H1 (cell line): ENCODE measurements around the gene FZD4. TPM values are rescaled to one million over a fixed set of nuclear protein-coding genes. Genes with fewer than 3 reads are reported as not detected.

Experiments
- CTCF ChIA-PET: fragments of 300-600 bp; sonication (Branson Sonifier 250); formaldehyde crosslinking; loops from one replicate; lab custom pipeline; 2021; ENCODE audit not compliant: partially characterized antibody; lab: Charles Lee
- POLR2A ChIA-PET: fragments of 300-600 bp; sonication (Branson Sonifier 250); formaldehyde crosslinking; loops from one replicate; lab custom pipeline; 2021; ENCODE audit warnings: inconsistent platforms; ENCODE audit not compliant: partially characterized antibody; lab: Charles Lee
- DNase-seq, 2 experiments: peaks; one replicate each; pipeline versions ENCODE4 v3.0.0 to v3.0.0-alpha.2; 2010 to 2022; ENCODE audit warnings: low spot score in 2 of 2, low read depth in 1 of 2, mixed read lengths in 1 of 2
- FAIRE-seq: peaks from 2 replicates; lab custom pipeline; 2011; peaks lifted over from hg19 to GRCh38; lab: Jason Lieb, UNC
- H2AFZ ChIP-seq: 2 replicates; pipeline ENCODE4 v1.8.1; 2012; ENCODE audit warnings: low read length, inconsistent platforms
- H2AK5ac ChIP-seq: 2 replicates; pipeline ENCODE4 v1.6.1; 2013; ENCODE audit warnings: low read depth, low read length
- H2BK120ac ChIP-seq: replicated peaks from 2 replicates; pipeline ENCODE3; 2013; ENCODE audit warnings: low read depth, low read length, inconsistent platforms
- H2BK12ac ChIP-seq: 2 replicates; pipeline ENCODE4 v1.6.1; 2013; ENCODE audit warnings: low read depth, low read length
- H2BK15ac ChIP-seq: 2 replicates; pipeline ENCODE4 v1.6.1; 2013; ENCODE audit warnings: low read length
- H2BK20ac ChIP-seq: 2 replicates; pipeline ENCODE4 v1.6.1; 2013; ENCODE audit warnings: low read length
- H2BK5ac ChIP-seq: 2 replicates; pipeline ENCODE4 v1.6.1; 2013; ENCODE audit warnings: low read depth, low read length
- H3K14ac ChIP-seq: 2 replicates; pipeline ENCODE4 v1.6.1; 2013; ENCODE audit warnings: inconsistent platforms; ENCODE audit not compliant: insufficient read length
- H3K18ac ChIP-seq: 2 replicates; pipeline ENCODE4 v1.6.1; 2013; ENCODE audit warnings: low read length; ENCODE audit errors: extremely low read depth
- H3K23ac ChIP-seq: 2 replicates; pipeline ENCODE4 v1.6.1; 2013; ENCODE audit warnings: inconsistent platforms; ENCODE audit not compliant: insufficient read length
- H3K23me2 ChIP-seq: 2 replicates; pipeline ENCODE4 v1.6.1; 2013; ENCODE audit warnings: low read depth, low read length
- H3K27ac ChIP-seq: 2 replicates; pipeline ENCODE4 v1.6.1; 2011; ENCODE audit warnings: low read depth, low read length, inconsistent platforms
- H3K27me3 ChIP-seq, 4 experiments: replicated peaks in 1 of 4; 1 replicate in 1 of 4; 2 replicates in 3 of 4; pipeline versions ENCODE4 v1.6.1 to v1.8.1; 2011 to 2013; ENCODE audit warnings: low read length in 3 of 4, mild to moderate bottlenecking in 3 of 4, inconsistent platforms in 2 of 4, mixed read lengths in 2 of 4, moderate library complexity in 1 of 4; ENCODE audit not compliant: control insufficient read depth in 3 of 4, insufficient read depth in 3 of 4; ENCODE audit errors: extremely low read depth in 1 of 4
- H3K36me3 ChIP-seq, 4 experiments: 2 replicates each; pipeline versions ENCODE4 v1.6.1 to v1.8.1; 2011 to 2013; ENCODE audit warnings: mild to moderate bottlenecking in 4 of 4, low read length in 3 of 4, moderate library complexity in 2 of 4, control low read depth in 1 of 4, inconsistent platforms in 1 of 4; ENCODE audit not compliant: insufficient read depth in 4 of 4, control insufficient read depth in 2 of 4
- H3K4ac ChIP-seq: replicated peaks from 2 replicates; pipeline ENCODE3; 2013; ENCODE audit warnings: low read length, low read depth, mixed read lengths, inconsistent platforms; ENCODE audit not compliant: insufficient read length
- H3K4me1 ChIP-seq, 4 experiments: replicated peaks in 1 of 4; 1 replicate in 1 of 4; 2 replicates in 3 of 4; pipeline versions ENCODE4 v1.6.1 to v1.8.1; 2011 to 2013; ENCODE audit warnings: low read length in 3 of 4, inconsistent platforms in 2 of 4, mixed read lengths in 1 of 4; ENCODE audit not compliant: insufficient read depth in 4 of 4, control insufficient read depth in 3 of 4
- H3K4me2 ChIP-seq, 2 experiments: 2 replicates each; pipeline versions ENCODE4 v1.6.1 to v1.8.1; 2011 to 2013; ENCODE audit warnings: low read depth in 2 of 2, low read length in 2 of 2, control low read depth in 1 of 2, inconsistent platforms in 1 of 2, mild to moderate bottlenecking in 1 of 2; ENCODE audit not compliant: insufficient read depth in 1 of 2
- H3K4me3 ChIP-seq, 4 experiments: fragments of 200-600, 300-600 bp in 1 of 4; sonication (generic), shearing (Covaris generic), sonication (Bioruptor Twin) in 1 of 4; 2 replicates each; pipeline versions ENCODE4 v1.5.1 to v1.8.1; 2011 to 2016; ENCODE audit warnings: low read length in 4 of 4, low read depth in 3 of 4, control low read depth in 2 of 4, inconsistent platforms in 2 of 4, mild to moderate bottlenecking in 2 of 4, mixed read lengths in 1 of 4, moderate library complexity in 1 of 4; ENCODE audit not compliant: insufficient read depth in 2 of 4; ENCODE audit errors: extremely low read depth in 1 of 4
- H3K56ac ChIP-seq: replicated peaks from 2 replicates; pipeline ENCODE3; 2013; ENCODE audit warnings: low read depth, mild to moderate bottlenecking, mixed read lengths, low read length, inconsistent platforms; ENCODE audit not compliant: insufficient read length
- H3K79me1 ChIP-seq: 2 replicates; pipeline ENCODE4 v1.6.1; 2013; ENCODE audit warnings: low read depth, low read length, control low read depth
- H3K79me2 ChIP-seq, 2 experiments: 2 replicates each; pipeline versions ENCODE4 v1.6.1 to v1.8.1; 2012 to 2013; ENCODE audit warnings: low read length in 2 of 2, mild to moderate bottlenecking in 2 of 2, inconsistent platforms in 1 of 2; ENCODE audit not compliant: insufficient read depth in 2 of 2, control insufficient read depth in 1 of 2
- H3K9ac ChIP-seq, 4 experiments: replicated peaks in 1 of 4; 1 replicate in 1 of 4; 2 replicates in 3 of 4; pipeline versions ENCODE4 v1.6.1 to v1.8.1; 2011 to 2013; ENCODE audit warnings: low read depth in 3 of 4, low read length in 3 of 4, control low read depth in 2 of 4, mild to moderate bottlenecking in 2 of 4, moderate library complexity in 2 of 4, inconsistent platforms in 1 of 4; ENCODE audit errors: extremely low read depth in 1 of 4
- H3K9me3 ChIP-seq, 2 experiments: 2 replicates each; pipeline versions ENCODE4 v1.6.1 to v1.8.1; 2012 to 2013; ENCODE audit warnings: mild to moderate bottlenecking in 2 of 2, moderate library complexity in 2 of 2, control low read depth in 1 of 2, inconsistent platforms in 1 of 2, low read depth in 1 of 2, low read length in 1 of 2, mixed read lengths in 1 of 2; ENCODE audit not compliant: insufficient read depth in 2 of 2
- H4K20me1 ChIP-seq, 2 experiments: replicated peaks in 1 of 2; 2 replicates each; pipeline versions ENCODE3 to v1.8.1; 2011 to 2013; ENCODE audit warnings: inconsistent platforms in 2 of 2, low read length in 2 of 2, mild to moderate bottlenecking in 1 of 2; ENCODE audit not compliant: insufficient read depth in 2 of 2, control insufficient read depth in 1 of 2
- H4K5ac ChIP-seq: 2 replicates; pipeline ENCODE4 v1.6.1; 2013; ENCODE audit warnings: low read length, low read depth, mixed read lengths, inconsistent platforms; ENCODE audit not compliant: insufficient read length
- H4K8ac ChIP-seq: 2 replicates; pipeline ENCODE4 v1.8.0; 2013; ENCODE audit warnings: mild to moderate bottlenecking, moderate library complexity, low read length, inconsistent platforms; ENCODE audit not compliant: insufficient read depth; ENCODE audit errors: extremely low read depth
- H4K91ac ChIP-seq: replicated peaks from 2 replicates; pipeline ENCODE3; 2013; ENCODE audit warnings: low read length, mixed read lengths, inconsistent platforms; ENCODE audit not compliant: insufficient read length
- CBX5 ChIP-seq: fragments of 300-800, 300-1000 bp; sonication (generic); IDR thresholded peaks from 2 replicates; pipeline ENCODE4 v1.7.1; 2016; ENCODE audit warnings: antibody characterized with exemption, low read length, low read depth
- CEBPB ChIP-seq: IDR thresholded peaks from 2 replicates; pipeline ENCODE4 v1.6.1; 2012; ENCODE audit warnings: low read depth, low read length
- SIRT6 ChIP-seq: IDR thresholded peaks from one replicate; pipeline ENCODE4 v1.7.1; 2012; ENCODE audit warnings: low read length, inconsistent platforms
- TBP ChIP-seq: IDR thresholded peaks from 2 replicates; pipeline ENCODE4 v1.6.1; 2011; ENCODE audit warnings: low read depth, low read length, improper control_type of control experiment
- WGBS, 2 experiments: shearing (Covaris generic) in 1 of 2; methylation state at CpG; one replicate each; pipeline versions ENCODE4 v1.1.6 to v1.1.7; 2013 to 2015; ENCODE audit warnings: low lambda C conversion rate in 2 of 2, mixed read lengths in 2 of 2, inconsistent platforms in 1 of 2, low coverage in 1 of 2, missing lambda C conversion rate in 1 of 2; ENCODE audit not compliant: insufficient replicate concordance in 2 of 2, insufficient coverage in 1 of 2, insufficient read length in 1 of 2; ENCODE audit errors: extremely low coverage in 1 of 2, missing lambda C conversion rate in 1 of 2; 5-methylcytosine and 5-hydroxymethylcytosine counted together
- polyA plus RNA-seq, 7 experiments: library from polyadenylated mRNA; depleted of rRNA in 3 of 7; stranded (reverse) in 5 of 7; unstranded in 2 of 7; fragments of >200 nt in 5 of 7; fragments of 200-250 nt in 2 of 7; gene quantifications; 1 replicate in 5 of 7; 2 replicates in 1 of 7; 4 replicates in 1 of 7; pipeline versions ENCODE4 v1.2.1 to v1.2.3, GENCODE V29; 2011 to 2013; ENCODE audit warnings: missing spikeins in 2 of 7, mixed read lengths in 2 of 7
- total RNA-seq: library from RNA; stranded (reverse); fragmentation: NEBNext Ultra II Directional; extraction: Animal tissue kit (Norgen Biotek cat#: 25700); gene quantifications from 2 replicates; pipeline ENCODE4 v1.2.1, GENCODE V29; 2021
- TF ChIP-seq, protein P1 (sequence below): IDR thresholded peaks from 2 replicates; pipeline ENCODE4 v1.6.1; 2012; ENCODE audit warnings: low read length, inconsistent platforms
- TF ChIP-seq, protein P2 (sequence below): IDR thresholded peaks from 2 replicates; pipeline ENCODE4 v1.6.1; 2011; ENCODE audit warnings: low read length, improper control_type of control experiment

The FZD4 gene
- total and polyA plus RNA-seq, 2 of the 8 experiments (the other 6 are each of a cell fraction or from before 2014, with no cell fraction given), result 3.1 to 7.1 TPM

DNA sequence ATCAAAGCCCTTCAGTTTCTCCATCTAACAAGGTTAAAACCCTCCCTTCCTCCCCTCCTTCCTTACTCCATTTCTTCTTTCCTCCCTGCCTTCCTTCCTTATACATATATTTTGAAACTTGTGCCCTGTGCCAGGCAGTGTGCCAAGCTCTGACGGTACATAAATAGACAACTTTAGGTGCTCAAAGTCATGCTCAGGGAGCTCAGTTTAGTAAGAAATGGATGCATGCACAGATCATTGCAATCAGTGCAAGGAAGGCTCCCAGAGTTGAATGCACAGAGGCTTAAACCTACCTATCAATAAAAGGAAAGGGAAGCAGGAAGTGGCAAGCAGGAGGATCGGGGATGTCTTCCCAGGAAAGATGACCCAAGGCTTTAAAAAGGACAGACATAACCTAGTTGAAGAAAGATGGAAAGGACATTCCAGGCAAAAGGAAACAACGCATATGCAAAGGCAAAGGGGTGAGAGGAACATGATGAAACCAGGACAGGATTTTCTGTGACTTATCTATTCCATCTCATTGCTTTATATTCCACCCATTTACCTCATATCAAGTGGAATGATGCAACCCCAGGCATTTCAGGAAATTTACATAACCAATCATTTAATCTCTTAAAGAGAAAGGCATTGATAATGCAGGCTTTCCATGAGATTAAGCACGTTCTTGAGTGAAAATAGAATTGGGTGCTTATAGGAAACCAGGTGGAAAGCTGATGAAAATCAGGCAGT, 13.2 kb downstream of the FZD4 start:
- no peaks in the 10 kb centered on the region for H3K23me2 ChIP-seq
- no peak overlapping the region for H2BK120ac ChIP-seq
- no peak overlapping the region for H3K4me3 ChIP-seq
- no peaks in the 10 kb centered on the region for H3K79me1 ChIP-seq
- no peak overlapping the region for H2AK5ac ChIP-seq
- H3K23ac ChIP-seq, result no peak overlapping the region
- no peak overlapping the region for H3K27ac ChIP-seq
- H4K20me1 ChIP-seq, result no peaks in the 10 kb centered on the region
- no peak for FAIRE-seq
- no peak overlapping the region for H2AFZ ChIP-seq
- H4K8ac ChIP-seq, result no peak overlapping the region
- H3K4me2 ChIP-seq, result no peak overlapping the region
- no peak for TF ChIP-seq CBX5
- TF ChIP-seq CEBPB, result peak; percentile 43; the same call in 1 of the 2 replicates
- no peak for TF ChIP-seq TBP
- no peak for TF ChIP-seq SIRT6
- TF ChIP-seq, protein P1, sequence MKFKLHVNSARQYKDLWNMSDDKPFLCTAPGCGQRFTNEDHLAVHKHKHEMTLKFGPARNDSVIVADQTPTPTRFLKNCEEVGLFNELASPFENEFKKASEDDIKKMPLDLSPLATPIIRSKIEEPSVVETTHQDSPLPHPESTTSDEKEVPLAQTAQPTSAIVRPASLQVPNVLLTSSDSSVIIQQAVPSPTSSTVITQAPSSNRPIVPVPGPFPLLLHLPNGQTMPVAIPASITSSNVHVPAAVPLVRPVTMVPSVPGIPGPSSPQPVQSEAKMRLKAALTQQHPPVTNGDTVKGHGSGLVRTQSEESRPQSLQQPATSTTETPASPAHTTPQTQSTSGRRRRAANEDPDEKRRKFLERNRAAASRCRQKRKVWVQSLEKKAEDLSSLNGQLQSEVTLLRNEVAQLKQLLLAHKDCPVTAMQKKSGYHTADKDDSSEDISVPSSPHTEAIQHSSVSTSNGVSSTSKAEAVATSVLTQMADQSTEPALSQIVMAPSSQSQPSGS, result no peak
- TF ChIP-seq, protein P2, sequence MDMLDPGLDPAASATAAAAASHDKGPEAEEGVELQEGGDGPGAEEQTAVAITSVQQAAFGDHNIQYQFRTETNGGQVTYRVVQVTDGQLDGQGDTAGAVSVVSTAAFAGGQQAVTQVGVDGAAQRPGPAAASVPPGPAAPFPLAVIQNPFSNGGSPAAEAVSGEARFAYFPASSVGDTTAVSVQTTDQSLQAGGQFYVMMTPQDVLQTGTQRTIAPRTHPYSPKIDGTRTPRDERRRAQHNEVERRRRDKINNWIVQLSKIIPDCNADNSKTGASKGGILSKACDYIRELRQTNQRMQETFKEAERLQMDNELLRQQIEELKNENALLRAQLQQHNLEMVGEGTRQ, result no peak
- no peak overlapping the region for H3K18ac ChIP-seq
- H3K36me3 ChIP-seq, result no peaks in the 10 kb centered on the region; a peak in 1 of 8 replicates
- H4K91ac ChIP-seq, result no peak overlapping the region
- no peak overlapping the region for H3K4ac ChIP-seq
- peaks cover 2 to 10% (median 5%) of the 10 kb centered on the region in 4 experiments; a peak in 4 of 7 replicates for H3K4me1 ChIP-seq
- H2BK5ac ChIP-seq, result no peak overlapping the region
- H3K9me3 ChIP-seq, result no peaks in the 10 kb centered on the region
- CTCF ChIA-PET, result interaction anchor here (0.6 to 3.2 kb wide), 5 partner anchors 10 to 347 kb away, joined by 3 to 17 read pairs (median 5); no protein-coding TSS in a partner anchor
- no peak overlapping the region for H2BK15ac ChIP-seq
- H3K56ac ChIP-seq, result no peak overlapping the region
- POLR2A ChIA-PET, result interaction anchor here (1.6 kb wide), 1 partner anchor 13 kb away, joined by 4 read pairs; the partner anchor contains the start of gene FZD4
- H3K9ac ChIP-seq, result no peak overlapping the region
- H2BK12ac ChIP-seq, result no peak overlapping the region
- H3K14ac ChIP-seq, result no peak overlapping the region
- DNase-seq, result no peak
- 83% methylated on average over 4 of the region's 4 CpGs; no CpG with 5 or more reads in 1 of the 2 experiments for WGBS, 2 experiments
- no peaks in the 10 kb centered on the region for H3K79me2 ChIP-seq
- H3K27me3 ChIP-seq, result no peaks in the 10 kb centered on the region
- H4K5ac ChIP-seq, result no peak overlapping the region
- no peak overlapping the region for H2BK20ac ChIP-seq
